Esophagus squamous epithelium (tissue), 4 donors: Measurements from ENCODE around the gene KRTAP10-4.

ENCODE experiments used
- POLR2A ChIP-seq, 4 donors: fragments of 450-650 bp; IDR thresholded peaks; one replicate each; pipeline ENCODE4 v1.6.1; 2017; ENCODE audit warnings: antibody characterized with exemption in 4 of 4, mild to moderate bottlenecking in 4 of 4, moderate library complexity in 3 of 4
- TF ChIP-seq, protein P1 (sequence below), 6 experiments: fragments of 450-650 bp in 4 of 6; fragments of 200-600 bp in 2 of 6; sonication (generic) in 2 of 6; IDR thresholded peaks; one replicate each; pipeline ENCODE4 v1.5.1; 2016 to 2019; ENCODE audit warnings: antibody characterized with exemption in 6 of 6, mild to moderate bottlenecking in 4 of 6, moderate library complexity in 4 of 6

DNA sequence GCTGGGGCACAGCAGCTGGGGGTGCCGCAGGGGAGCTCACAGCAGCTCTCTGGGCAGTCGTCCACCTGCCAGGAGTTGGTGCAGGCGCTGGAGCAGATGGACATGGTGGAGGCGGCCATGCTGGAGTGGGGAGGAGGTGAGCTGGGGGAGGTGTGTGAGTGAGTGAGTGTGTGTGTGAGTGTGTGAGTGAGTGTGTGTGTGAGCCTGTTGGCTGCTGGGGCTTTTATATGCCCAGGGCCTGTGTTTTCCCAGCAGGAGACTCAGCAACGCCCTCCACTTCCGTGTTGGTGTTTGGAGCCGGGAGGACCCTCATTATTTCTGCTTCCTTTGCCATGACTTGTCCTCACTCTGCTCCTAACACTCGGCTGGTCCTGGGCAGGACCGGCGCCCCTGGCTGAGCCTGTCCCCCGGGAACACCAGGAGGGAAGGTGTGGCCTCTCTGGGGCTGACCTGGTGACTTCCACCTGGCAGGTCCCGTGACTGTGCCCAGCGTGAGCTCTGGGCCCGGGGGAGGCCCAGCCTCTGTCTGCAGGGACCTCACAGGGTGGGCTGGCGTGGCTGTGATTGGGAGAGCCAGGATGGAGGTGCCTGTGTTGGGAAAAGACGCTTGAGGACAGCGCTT lies 22.1 kb upstream of the KRTAP10-4 start, which contains the start of gene KRTAP10-2:
- TF ChIP-seq, protein P1, sequence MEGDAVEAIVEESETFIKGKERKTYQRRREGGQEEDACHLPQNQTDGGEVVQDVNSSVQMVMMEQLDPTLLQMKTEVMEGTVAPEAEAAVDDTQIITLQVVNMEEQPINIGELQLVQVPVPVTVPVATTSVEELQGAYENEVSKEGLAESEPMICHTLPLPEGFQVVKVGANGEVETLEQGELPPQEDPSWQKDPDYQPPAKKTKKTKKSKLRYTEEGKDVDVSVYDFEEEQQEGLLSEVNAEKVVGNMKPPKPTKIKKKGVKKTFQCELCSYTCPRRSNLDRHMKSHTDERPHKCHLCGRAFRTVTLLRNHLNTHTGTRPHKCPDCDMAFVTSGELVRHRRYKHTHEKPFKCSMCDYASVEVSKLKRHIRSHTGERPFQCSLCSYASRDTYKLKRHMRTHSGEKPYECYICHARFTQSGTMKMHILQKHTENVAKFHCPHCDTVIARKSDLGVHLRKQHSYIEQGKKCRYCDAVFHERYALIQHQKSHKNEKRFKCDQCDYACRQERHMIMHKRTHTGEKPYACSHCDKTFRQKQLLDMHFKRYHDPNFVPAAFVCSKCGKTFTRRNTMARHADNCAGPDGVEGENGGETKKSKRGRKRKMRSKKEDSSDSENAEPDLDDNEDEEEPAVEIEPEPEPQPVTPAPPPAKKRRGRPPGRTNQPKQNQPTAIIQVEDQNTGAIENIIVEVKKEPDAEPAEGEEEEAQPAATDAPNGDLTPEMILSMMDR (IDR thresholded peaks at IDR 0.05): no peak
- TF ChIP-seq POLR2A (IDR thresholded peaks at IDR 0.05): no peak
